IPS-20b (cell line): ENCODE measurements around the gene BLZF1.
"Not testable (repeated sequence)": the region's sequence is repeated elsewhere in the genome, so short reads cannot be mapped to it uniquely, and the experiment has no call there.

ENCODE experiments used
- H3K27ac ChIP-seq: one replicate; pipeline ENCODE4 v1.5.1; 2013; ENCODE audit warnings: low read length
- H3K27me3 ChIP-seq: 2 replicates; pipeline ENCODE4 v1.6.1; 2013; ENCODE audit warnings: mild to moderate bottlenecking, low read length, inconsistent platforms; ENCODE audit not compliant: insufficient read depth
- H3K36me3 ChIP-seq: 2 replicates; pipeline ENCODE4 v1.6.1; 2013; ENCODE audit warnings: low read depth, mild to moderate bottlenecking, inconsistent platforms, low read length, moderate library complexity; ENCODE audit not compliant: insufficient read depth
- H3K4me1 ChIP-seq: 2 replicates; pipeline ENCODE4 v1.6.1; 2013; ENCODE audit warnings: mild to moderate bottlenecking, control low read depth, inconsistent platforms, low read length, moderate library complexity; ENCODE audit not compliant: insufficient read depth
- H3K4me3 ChIP-seq: 2 replicates; pipeline ENCODE4 v1.5.1; 2013; ENCODE audit warnings: mild to moderate bottlenecking, low read length, inconsistent platforms
- H3K9ac ChIP-seq: 2 replicates; pipeline ENCODE4 v1.6.1; 2013; ENCODE audit warnings: low read depth, mild to moderate bottlenecking, inconsistent platforms, low read length, moderate library complexity
- H3K9me3 ChIP-seq: 2 replicates; pipeline ENCODE4 v1.6.1; 2013; ENCODE audit warnings: mild to moderate bottlenecking, low read depth, low read length, inconsistent platforms; ENCODE audit not compliant: insufficient read depth

Gene BLZF1

GRCh38 chr1:169367686-169368405, at the start of gene BLZF1, which contains the start of gene NME7:
BLZF1 (plus strand) TSS chr1:169368195; CDS start chr1:169369523, 1,328 bp downstream.
NME7 (minus strand) TSS chr1:169367797; CDS start chr1:169367710, 87 bp downstream.
- Histone ChIP-seq H3K4me1 (no peaks in the 10 kb centered on the region), H3K27me3 (no peaks in the 10 kb centered on the region), H3K27ac (peak within 1 kb of the TSS; percentile 20), H3K9me3 (no peaks in the 10 kb centered on the region), H3K36me3 (peaks cover 31% of the 10 kb centered on the region; the same call in 1 of the 2 replicates), H3K9ac (peak within 1 kb of the TSS; percentile 83; the same call in 1 of the 2 replicates), H3K4me3 (peak within 1 kb of the TSS; percentile 97)

DNA sequence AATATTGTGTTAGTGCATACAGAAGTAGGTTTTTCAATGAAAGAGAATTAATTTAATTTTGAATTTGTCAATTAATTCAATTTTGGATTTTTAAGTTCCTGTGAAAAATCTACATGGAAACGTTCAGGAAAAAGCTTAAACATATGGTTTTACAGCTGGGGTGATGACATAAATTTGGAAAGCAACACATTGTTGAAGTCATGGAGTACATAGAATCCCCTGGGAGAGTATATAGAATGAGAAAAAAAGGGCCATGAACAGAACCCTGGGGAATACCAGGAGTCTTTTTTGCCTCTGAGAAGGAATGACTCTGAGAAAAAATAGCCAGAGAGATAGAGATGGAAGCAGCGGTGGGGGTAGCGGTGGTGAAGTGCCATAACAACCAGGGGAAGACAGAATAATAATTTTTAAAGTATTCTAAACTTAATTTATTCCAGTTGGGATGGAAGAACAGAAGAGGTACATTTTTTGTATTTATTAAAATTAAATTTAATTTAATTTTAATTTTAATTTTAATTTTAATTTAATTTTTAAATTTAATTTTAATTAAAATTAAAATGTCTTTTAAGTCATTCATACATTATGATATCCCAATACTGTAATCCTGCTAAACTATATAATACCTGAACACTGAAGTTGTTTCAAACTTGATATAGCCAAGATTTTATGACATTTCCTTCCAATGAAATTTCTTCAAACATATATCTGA, 49.3 kb upstream of the BLZF1 start:
- Histone ChIP-seq H3K36me3 (no peaks in the 10 kb centered on the region), H3K9ac (no peak overlapping the region), H3K4me1 (no peaks in the 10 kb centered on the region; the same call in none of the 2 replicates), H3K27me3 (no peaks in the 10 kb centered on the region), H3K4me3 (no peak overlapping the region), H3K9me3 (no peaks in the 10 kb centered on the region), H3K27ac (no peak overlapping the region)

DNA sequence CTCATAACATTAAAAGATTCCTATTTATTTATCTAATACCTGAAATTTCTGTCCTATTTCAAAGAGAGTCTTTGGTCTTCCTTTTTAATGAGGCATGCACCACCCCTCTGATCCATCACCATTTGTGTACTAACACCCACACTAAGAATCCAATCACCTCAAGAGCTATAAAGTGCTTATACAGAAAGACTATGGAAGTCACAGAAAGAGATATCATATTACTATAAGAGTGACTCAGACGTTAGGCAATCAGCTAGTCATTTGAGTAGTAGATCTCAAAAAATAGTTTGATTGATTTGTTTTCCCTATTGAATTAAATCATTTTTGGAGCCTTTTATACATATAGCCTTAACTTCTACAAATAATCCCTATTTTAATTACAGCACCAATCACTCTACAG, 46.5 kb upstream of the BLZF1 start:
- no peaks in the 10 kb centered on the region for H3K36me3 ChIP-seq
- H3K4me3 ChIP-seq: no peak overlapping the region
- H3K9me3 ChIP-seq: no peaks in the 10 kb centered on the region
- peaks cover 14% of the 10 kb centered on the region; the same call in 1 of the 2 replicates for H3K4me1 ChIP-seq
- no peaks in the 10 kb centered on the region for H3K27me3 ChIP-seq
- no peak overlapping the region for H3K9ac ChIP-seq
- H3K27ac ChIP-seq: no peak overlapping the region

DNA sequence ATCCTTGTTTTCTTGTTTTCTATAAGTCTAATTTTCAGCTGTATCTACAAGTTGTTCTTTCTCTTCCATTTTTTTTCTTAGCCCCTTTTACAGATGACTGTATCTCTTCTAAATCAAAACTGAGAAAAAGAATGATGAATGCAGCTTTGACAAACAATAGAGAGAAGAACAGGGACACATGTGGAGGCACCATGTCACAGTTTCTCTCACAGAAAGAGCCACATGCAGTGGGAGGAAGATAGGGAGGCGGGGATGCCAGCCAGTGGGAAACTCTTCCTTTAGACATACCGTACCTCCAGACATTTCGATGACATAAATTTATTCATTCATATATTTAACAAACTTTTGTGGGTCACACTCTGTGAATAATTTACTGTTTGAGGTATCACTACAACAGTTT, 45.9 kb upstream of the BLZF1 start:
- Histone ChIP-seq H3K4me3 (no peak overlapping the region), H3K4me1 (peaks cover 14% of the 10 kb centered on the region; the same call in 1 of the 2 replicates), H3K27me3 (no peaks in the 10 kb centered on the region), H3K9me3 (no peaks in the 10 kb centered on the region), H3K36me3 (no peaks in the 10 kb centered on the region), H3K9ac (no peak overlapping the region), H3K27ac (no peak overlapping the region)

DNA sequence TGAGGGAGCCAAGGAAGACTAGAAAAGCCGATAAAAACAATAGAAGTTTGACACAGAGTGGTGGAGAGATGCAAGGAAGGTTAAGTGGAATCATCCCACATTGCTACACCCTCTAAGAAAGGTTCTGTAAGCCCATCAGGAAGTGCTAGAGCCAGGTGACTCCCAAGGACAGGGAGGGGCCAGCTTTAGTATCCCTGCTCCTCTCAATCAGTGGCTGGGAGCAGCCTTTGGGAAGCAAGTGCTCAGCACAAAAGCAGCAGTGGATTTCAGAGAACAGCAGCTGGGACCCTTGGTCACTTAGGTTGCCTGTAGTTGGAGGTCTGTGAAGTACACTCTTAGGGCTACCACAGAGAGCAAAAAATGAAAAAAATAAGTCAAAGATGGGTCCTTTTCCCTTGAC, 42.9 kb upstream of the BLZF1 start:
- Histone ChIP-seq H3K27me3 (no peaks in the 10 kb centered on the region), H3K36me3 (no peaks in the 10 kb centered on the region), H3K9me3 (no peaks in the 10 kb centered on the region), H3K4me3 (no peak overlapping the region), H3K4me1 (peaks cover 16% of the 10 kb centered on the region; the same call in 1 of the 2 replicates), H3K27ac (no peak overlapping the region), H3K9ac (no peak overlapping the region)

DNA sequence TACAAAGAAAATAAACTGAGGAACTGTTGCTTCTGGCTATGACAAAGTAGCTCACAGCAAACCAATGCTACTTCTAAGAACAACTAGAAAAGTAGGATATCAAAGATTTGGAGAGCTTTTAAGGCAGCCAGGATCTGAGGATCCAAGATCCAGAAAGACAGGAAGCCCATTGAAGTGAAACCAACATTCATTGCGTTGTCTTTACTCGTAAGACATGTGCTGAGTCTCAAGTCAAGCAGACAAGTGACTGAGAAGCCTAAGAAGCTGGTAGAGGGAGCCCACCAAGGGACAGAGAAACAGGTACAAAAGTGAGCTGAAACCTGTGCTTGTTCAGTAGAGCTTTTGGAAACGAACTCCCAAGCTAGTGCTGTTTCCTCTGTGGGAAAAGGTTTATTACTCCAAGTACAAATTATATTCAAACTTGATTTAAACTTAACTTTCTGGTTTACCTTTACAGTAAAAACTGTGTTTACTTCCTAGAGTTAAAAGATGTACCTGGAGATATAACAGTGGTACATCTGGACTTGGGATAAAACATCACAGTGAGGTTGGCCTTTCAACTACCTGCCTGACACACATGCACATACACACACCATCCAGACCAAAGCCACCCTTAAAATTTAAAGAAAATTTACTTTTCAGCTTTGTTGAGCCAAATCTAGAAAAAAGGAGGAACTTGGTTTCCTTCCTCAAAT, 41.6 kb upstream of the BLZF1 start:
- Histone ChIP-seq H3K9me3 (no peaks in the 10 kb centered on the region), H3K27me3 (no peaks in the 10 kb centered on the region), H3K4me1 (peaks cover 16% of the 10 kb centered on the region; the same call in 1 of the 2 replicates), H3K9ac (no peak overlapping the region), H3K27ac (no peak overlapping the region), H3K4me3 (no peak overlapping the region), H3K36me3 (no peaks in the 10 kb centered on the region)

- H3K9ac ChIP-seq: no peak overlapping the region
- no peak overlapping the region for H3K4me3 ChIP-seq
- H3K9me3 ChIP-seq: no peaks in the 10 kb centered on the region
- H3K27me3 ChIP-seq: no peaks in the 10 kb centered on the region
- no peak overlapping the region for H3K27ac ChIP-seq
- no peaks in the 10 kb centered on the region for H3K36me3 ChIP-seq
- peaks cover 16% of the 10 kb centered on the region; the same call in 1 of the 2 replicates for H3K4me1 ChIP-seq
Observed at GRCh38 chr1:169326956-169327268, 41.1 kb upstream of the BLZF1 start.

DNA sequence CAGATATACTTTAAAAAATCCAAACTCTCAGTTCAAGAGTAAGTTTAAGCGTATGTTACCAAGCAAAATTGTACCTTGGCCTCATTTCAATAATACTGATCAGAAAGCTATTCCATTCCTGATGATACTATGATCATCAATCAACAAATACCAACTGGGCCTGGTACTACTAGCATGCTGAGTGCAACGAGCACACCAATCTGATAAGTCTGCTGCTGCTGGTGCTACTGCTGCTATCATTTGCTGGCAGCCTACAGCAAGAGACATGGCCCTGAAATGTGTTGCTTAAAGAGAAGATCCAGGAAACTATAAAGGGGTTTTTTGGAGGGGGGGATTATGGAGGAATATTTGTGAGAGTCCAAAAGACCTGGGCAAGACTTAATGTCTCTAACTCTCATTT, 40.1 kb upstream of the BLZF1 start:
- Histone ChIP-seq H3K27me3 (no peaks in the 10 kb centered on the region), H3K9me3 (no peaks in the 10 kb centered on the region), H3K4me3 (no peak overlapping the region), H3K36me3 (no peaks in the 10 kb centered on the region), H3K4me1 (peaks cover 16% of the 10 kb centered on the region; the same call in 1 of the 2 replicates), H3K9ac (no peak overlapping the region), H3K27ac (no peak overlapping the region)

DNA sequence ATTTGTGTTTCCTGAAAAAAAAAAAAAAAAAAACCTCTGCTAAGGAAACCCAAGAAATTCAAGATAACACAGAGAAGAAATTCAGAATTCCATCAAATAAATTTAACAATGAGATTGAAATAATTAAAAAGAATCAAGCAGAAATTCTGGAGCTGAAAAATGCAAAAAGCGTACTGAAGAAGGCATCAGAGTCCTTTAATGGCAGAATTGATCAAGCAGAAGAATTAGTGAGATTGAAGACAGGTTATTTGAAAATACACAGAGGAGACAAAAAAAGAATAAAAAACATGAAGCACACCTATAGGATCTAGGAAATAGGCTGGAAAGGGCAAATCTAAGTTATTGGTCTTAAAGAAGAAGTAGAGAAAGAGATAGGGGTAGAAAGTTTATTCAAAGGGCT, 38.6 kb upstream of the BLZF1 start:
- H3K4me3 ChIP-seq: no peak overlapping the region
- no peaks in the 10 kb centered on the region for H3K9me3 ChIP-seq
- H3K9ac ChIP-seq: no peak overlapping the region
- H3K27ac ChIP-seq: no peak overlapping the region
- H3K4me1 ChIP-seq: peaks cover 14% of the 10 kb centered on the region; the same call in 1 of the 2 replicates
- H3K27me3 ChIP-seq: no peaks in the 10 kb centered on the region
- H3K36me3 ChIP-seq: no peaks in the 10 kb centered on the region

GRCh38 chr1:169330927-169331326, 37.1 kb upstream of the BLZF1 start:
- H3K27ac ChIP-seq: no peak overlapping the region
- no peak overlapping the region for H3K4me3 ChIP-seq
- H3K4me1 ChIP-seq: peaks cover 2% of the 10 kb centered on the region; the same call in 1 of the 2 replicates
- H3K36me3 ChIP-seq: no peaks in the 10 kb centered on the region
- H3K9ac ChIP-seq: no peak overlapping the region
- H3K27me3 ChIP-seq: no peaks in the 10 kb centered on the region
- no peaks in the 10 kb centered on the region for H3K9me3 ChIP-seq

- H3K36me3 ChIP-seq, H3K27ac ChIP-seq: not testable (repeated sequence)
Observed at GRCh38 chr1:169334727-169335126, 33.3 kb upstream of the BLZF1 start.

More at GRCh38 chr1:169334727-169335126, 33.3 kb upstream of the BLZF1 start:
- H3K9me3 ChIP-seq, H3K4me1 ChIP-seq, H3K9ac ChIP-seq, H3K4me3 ChIP-seq, H3K27me3 ChIP-seq: not testable (repeated sequence)
